Measurements from ENCODE around the gene LARGE2.

- TF ChIP-seq POLR2A (IDR thresholded peaks at IDR 0.05), result no peak
- TF ChIP-seq CTCF (IDR thresholded peaks at IDR 0.05), result no peak
- TF ChIP-seq POLR2AphosphoS5 (IDR thresholded peaks at IDR 0.05), result no peak
Observed at GRCh38 chr11:45877845-45878244, 44.6 kb upstream of the LARGE2 start.
